K562 (cell line): Measurements from ENCODE around the gene SEZ6L. TPM values are rescaled to one million over a fixed set of nuclear protein-coding genes. Genes with fewer than 3 reads are reported as not detected.

Experiments
- BHLHE40 ChIP-seq: IDR thresholded peaks from 2 replicates; pipeline ENCODE4 v1.6.1; 2011; ENCODE audit warnings: low read length, improper control_type of control experiment
- JUN ChIP-seq, 2 experiments: sonication (generic) in 1 of 2; formaldehyde crosslinking in 1 of 2; IDR thresholded peaks; 2 replicates each; pipeline versions ENCODE4 v1.6.1 to v1.8.0; 2012 to 2022; ENCODE audit warnings: borderline replicate concordance in 2 of 2, mild to moderate bottlenecking in 2 of 2, improper control_type of control experiment in 1 of 2, low read depth in 1 of 2, low read length in 1 of 2, missing genetic modification reagents in 1 of 2
- LEF1 ChIP-seq: fragments of 450-650 bp; IDR thresholded peaks from 2 replicates; pipeline ENCODE4 v1.6.1; 2016; ENCODE audit warnings: mild to moderate bottlenecking
- POLR3G ChIP-seq: IDR thresholded peaks from 2 replicates; pipeline ENCODE4 v1.6.1; 2011; ENCODE audit not compliant: insufficient read length, insufficient replicate concordance; ENCODE audit errors: extremely low read depth
- SMAD2 ChIP-seq: fragments of 150-350 bp; IDR thresholded peaks from 2 replicates; pipeline ENCODE4 v1.6.1; 2014; ENCODE audit warnings: low read depth, mild to moderate bottlenecking, low read length
- ZNF695 ChIP-seq: fragments of 450-650 bp; formaldehyde crosslinking; IDR thresholded peaks from 2 replicates; pipeline ENCODE4 v1.4.0; 2020; ENCODE audit warnings: mild to moderate bottlenecking, moderate library complexity
- ZSCAN32 ChIP-seq: fragments of 450-650 bp; formaldehyde crosslinking; IDR thresholded peaks from 2 replicates; pipeline ENCODE4 v1.4.0; 2020; ENCODE audit warnings: mild to moderate bottlenecking, moderate library complexity
- polyA plus RNA-seq, 8 experiments: library from polyadenylated mRNA; depleted of rRNA in 4 of 8; stranded (reverse) in 5 of 8; unstranded in 3 of 8; fragments of >200 nt; fragmentation: Nextera tagmentation in 2 of 8; fragmentation: Illumina TruSeq in 1 of 8; extraction: Ambion mirVana in 2 of 8; extraction: Trizol in 1 of 8; gene quantifications; 2 replicates each; pipeline versions ENCODE4 v1.2.1 to v1.2.3, GENCODE V29; 2011 to 2014; ENCODE audit warnings: inconsistent platforms in 1 of 8, missing spikeins in 1 of 8
- total RNA-seq, 7 experiments: library from RNA; depleted of rRNA in 6 of 7; stranded (reverse); fragments of >200 nt in 6 of 7; fragmentation: Illumina TruSeq in 2 of 7; extraction: Trizol in 2 of 7; gene quantifications; 2 replicates each; pipeline versions ENCODE4 v1.2.1 to v1.2.3, GENCODE V29; 2011 to 2021; ENCODE audit warnings: low replicate concordance in 1 of 7
- TF ChIP-seq, protein P1 (sequence below): fragments of 250-450 bp; sonication (Bioruptor Pico); IDR thresholded peaks from 2 replicates; pipeline ENCODE4 v1.8.0; 2022; ENCODE audit warnings: moderate library complexity, mild to moderate bottlenecking, inconsistent platforms
- TF ChIP-seq, protein P2 (sequence below): fragments of 200-800 bp; sonication (Bioruptor generic); IDR thresholded peaks from 2 replicates; pipeline ENCODE4 v1.6.1; 2016; ENCODE audit warnings: missing genetic modification characterization, missing compliant biosample characterization
- TF ChIP-seq, protein P3 (sequence below): sonication (generic); formaldehyde crosslinking; IDR thresholded peaks from 2 replicates; pipeline ENCODE4 v1.8.0; 2023; ENCODE audit warnings: mild to moderate bottlenecking, missing genetic modification reagents
- TF ChIP-seq, protein P4 (sequence below): sonication (generic); formaldehyde crosslinking; IDR thresholded peaks from 2 replicates; pipeline ENCODE4 v1.8.0; 2022; ENCODE audit warnings: mild to moderate bottlenecking, low read depth, missing genetic modification reagents

The SEZ6L gene
- total and polyA plus RNA-seq, 9 of the 15 experiments (the other 6 are each of a cell fraction or from before 2014, with no cell fraction given), result not detected

DNA sequence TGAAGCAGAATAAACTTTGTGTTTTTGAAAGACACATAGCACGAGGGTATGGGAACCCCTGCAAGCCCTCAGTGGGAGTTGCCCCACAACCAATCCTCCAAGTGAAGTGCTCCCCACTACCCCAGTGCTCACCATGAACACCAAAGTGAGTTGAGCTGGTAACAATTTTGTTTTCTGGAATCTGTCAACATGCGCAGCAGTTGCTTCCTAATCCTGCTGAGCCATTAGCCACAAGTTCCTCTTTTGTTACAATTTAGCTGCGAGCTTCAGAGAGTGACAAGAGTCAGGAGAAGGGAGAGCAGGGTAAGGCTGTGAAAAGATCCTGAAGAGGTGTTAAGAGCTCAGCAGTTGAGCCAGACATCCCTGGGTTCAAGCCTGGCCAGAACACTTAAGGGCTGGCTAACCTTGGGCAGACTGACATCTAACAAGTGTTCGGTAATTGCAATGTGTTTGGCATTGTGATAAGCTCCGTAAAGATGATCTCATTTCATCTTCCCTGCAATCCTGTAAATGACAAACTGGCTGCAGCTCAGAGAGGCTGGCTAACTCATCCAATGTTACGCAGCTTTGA lies 235.7 kb downstream of the SEZ6L start (continued):
- TF ChIP-seq, protein P1, sequence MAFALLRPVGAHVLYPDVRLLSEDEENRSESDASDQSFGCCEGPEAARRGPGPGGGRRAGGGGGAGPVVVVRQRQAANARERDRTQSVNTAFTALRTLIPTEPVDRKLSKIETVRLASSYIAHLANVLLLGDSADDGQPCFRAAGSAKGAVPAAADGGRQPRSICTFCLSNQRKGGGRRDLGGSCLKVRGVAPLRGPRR (CRISPR knock-in tag), result no peak
- TF ChIP-seq ZSCAN32 (CRISPR knock-in tag) (no peak), POLR3G (no peak), JUN (IDR thresholded peaks at IDR 0.05; ENCODE audit: borderline replicate concordance, low read depth, low read length) (no peak), JUN (CRISPR knock-in tag; IDR thresholded peaks at IDR 0.05; ENCODE audit: borderline replicate concordance) (no peak), BHLHE40 (peak; percentile 52; the same call in 1 of the 2 replicates), ZNF695 (CRISPR knock-in tag) (no peak), SMAD2 (no peak), LEF1 (peak; percentile 89)
- TF ChIP-seq, protein P2, sequence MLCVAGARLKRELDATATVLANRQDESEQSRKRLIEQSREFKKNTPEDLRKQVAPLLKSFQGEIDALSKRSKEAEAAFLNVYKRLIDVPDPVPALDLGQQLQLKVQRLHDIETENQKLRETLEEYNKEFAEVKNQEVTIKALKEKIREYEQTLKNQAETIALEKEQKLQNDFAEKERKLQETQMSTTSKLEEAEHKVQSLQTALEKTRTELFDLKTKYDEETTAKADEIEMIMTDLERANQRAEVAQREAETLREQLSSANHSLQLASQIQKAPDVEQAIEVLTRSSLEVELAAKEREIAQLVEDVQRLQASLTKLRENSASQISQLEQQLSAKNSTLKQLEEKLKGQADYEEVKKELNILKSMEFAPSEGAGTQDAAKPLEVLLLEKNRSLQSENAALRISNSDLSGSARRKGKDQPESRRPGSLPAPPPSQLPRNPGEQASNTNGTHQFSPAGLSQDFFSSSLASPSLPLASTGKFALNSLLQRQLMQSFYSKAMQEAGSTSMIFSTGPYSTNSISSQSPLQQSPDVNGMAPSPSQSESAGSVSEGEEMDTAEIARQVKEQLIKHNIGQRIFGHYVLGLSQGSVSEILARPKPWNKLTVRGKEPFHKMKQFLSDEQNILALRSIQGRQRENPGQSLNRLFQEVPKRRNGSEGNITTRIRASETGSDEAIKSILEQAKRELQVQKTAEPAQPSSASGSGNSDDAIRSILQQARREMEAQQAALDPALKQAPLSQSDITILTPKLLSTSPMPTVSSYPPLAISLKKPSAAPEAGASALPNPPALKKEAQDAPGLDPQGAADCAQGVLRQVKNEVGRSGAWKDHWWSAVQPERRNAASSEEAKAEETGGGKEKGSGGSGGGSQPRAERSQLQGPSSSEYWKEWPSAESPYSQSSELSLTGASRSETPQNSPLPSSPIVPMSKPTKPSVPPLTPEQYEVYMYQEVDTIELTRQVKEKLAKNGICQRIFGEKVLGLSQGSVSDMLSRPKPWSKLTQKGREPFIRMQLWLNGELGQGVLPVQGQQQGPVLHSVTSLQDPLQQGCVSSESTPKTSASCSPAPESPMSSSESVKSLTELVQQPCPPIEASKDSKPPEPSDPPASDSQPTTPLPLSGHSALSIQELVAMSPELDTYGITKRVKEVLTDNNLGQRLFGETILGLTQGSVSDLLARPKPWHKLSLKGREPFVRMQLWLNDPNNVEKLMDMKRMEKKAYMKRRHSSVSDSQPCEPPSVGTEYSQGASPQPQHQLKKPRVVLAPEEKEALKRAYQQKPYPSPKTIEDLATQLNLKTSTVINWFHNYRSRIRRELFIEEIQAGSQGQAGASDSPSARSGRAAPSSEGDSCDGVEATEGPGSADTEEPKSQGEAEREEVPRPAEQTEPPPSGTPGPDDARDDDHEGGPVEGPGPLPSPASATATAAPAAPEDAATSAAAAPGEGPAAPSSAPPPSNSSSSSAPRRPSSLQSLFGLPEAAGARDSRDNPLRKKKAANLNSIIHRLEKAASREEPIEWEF, result no peak
- TF ChIP-seq, protein P3, sequence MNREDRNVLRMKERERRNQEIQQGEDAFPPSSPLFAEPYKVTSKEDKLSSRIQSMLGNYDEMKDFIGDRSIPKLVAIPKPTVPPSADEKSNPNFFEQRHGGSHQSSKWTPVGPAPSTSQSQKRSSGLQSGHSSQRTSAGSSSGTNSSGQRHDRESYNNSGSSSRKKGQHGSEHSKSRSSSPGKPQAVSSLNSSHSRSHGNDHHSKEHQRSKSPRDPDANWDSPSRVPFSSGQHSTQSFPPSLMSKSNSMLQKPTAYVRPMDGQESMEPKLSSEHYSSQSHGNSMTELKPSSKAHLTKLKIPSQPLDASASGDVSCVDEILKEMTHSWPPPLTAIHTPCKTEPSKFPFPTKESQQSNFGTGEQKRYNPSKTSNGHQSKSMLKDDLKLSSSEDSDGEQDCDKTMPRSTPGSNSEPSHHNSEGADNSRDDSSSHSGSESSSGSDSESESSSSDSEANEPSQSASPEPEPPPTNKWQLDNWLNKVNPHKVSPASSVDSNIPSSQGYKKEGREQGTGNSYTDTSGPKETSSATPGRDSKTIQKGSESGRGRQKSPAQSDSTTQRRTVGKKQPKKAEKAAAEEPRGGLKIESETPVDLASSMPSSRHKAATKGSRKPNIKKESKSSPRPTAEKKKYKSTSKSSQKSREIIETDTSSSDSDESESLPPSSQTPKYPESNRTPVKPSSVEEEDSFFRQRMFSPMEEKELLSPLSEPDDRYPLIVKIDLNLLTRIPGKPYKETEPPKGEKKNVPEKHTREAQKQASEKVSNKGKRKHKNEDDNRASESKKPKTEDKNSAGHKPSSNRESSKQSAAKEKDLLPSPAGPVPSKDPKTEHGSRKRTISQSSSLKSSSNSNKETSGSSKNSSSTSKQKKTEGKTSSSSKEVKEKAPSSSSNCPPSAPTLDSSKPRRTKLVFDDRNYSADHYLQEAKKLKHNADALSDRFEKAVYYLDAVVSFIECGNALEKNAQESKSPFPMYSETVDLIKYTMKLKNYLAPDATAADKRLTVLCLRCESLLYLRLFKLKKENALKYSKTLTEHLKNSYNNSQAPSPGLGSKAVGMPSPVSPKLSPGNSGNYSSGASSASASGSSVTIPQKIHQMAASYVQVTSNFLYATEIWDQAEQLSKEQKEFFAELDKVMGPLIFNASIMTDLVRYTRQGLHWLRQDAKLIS (CRISPR knock-in tag), result no peak
- TF ChIP-seq, protein P4, sequence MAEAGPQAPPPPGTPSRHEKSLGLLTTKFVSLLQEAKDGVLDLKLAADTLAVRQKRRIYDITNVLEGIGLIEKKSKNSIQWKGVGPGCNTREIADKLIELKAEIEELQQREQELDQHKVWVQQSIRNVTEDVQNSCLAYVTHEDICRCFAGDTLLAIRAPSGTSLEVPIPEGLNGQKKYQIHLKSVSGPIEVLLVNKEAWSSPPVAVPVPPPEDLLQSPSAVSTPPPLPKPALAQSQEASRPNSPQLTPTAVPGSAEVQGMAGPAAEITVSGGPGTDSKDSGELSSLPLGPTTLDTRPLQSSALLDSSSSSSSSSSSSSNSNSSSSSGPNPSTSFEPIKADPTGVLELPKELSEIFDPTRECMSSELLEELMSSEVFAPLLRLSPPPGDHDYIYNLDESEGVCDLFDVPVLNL, result no peak
